Erythroblast (primary cell): ENCODE measurements around the gene RAB3IP.

Experiments used
- GATA1 ChIP-seq: IDR thresholded peaks from 2 replicates; pipeline ENCODE4 v1.6.1; 2011; ENCODE audit warnings: low read depth, mild to moderate bottlenecking, control low read depth, low read length, moderate library complexity
- POLR2A ChIP-seq: IDR thresholded peaks from 2 replicates; pipeline ENCODE4 v1.6.1; 2011; ENCODE audit warnings: mild to moderate bottlenecking, low read length

GRCh38 chr12:69714542-69714941, 24.1 kb upstream of the RAB3IP start:
- TF ChIP-seq POLR2A (no peak), GATA1 (no peak)
